Heart right ventricle (tissue), 16 donors: ENCODE measurements around the gene SAA1. TPM values are rescaled to one million over a fixed set of nuclear protein-coding genes. Genes with fewer than 3 reads are reported as not detected.

Source experiments
- ATAC-seq, 8 donors: fragments of 200-7000 bp; cut with Tn5 transposase; one replicate each; pipeline ENCODE4 v1.9.1; 2020; ENCODE audit warnings: mild to moderate bottlenecking in 8 of 8, moderate library complexity in 8 of 8, moderate number of reproducible peaks in 1 of 8
- DNase-seq, 2 donors: peaks; one replicate each; pipeline ENCODE4 v3.0.0-alpha.2; 2020
- H3K27ac ChIP-seq, 10 donors: fragments of 200-600 bp; sonication (generic) in 2 of 10; one replicate each; pipeline versions ENCODE4 v1.5.0 to v1.8.0; 2020 to 2022; ENCODE audit warnings: mild to moderate bottlenecking in 3 of 10
- H3K27me3 ChIP-seq, 7 donors: fragments of 200-600 bp; one replicate each; pipeline ENCODE4 v1.8.0; 2021 to 2022; ENCODE audit warnings: mild to moderate bottlenecking in 2 of 7
- H3K36me3 ChIP-seq, 9 donors: fragments of 200-600 bp; sonication (generic) in 1 of 9; one replicate each; pipeline versions ENCODE4 v1.5.0 to v1.8.0; 2020 to 2022; ENCODE audit warnings: mild to moderate bottlenecking in 2 of 9
- H3K4me1 ChIP-seq, 9 donors: fragments of 200-600 bp; sonication (generic) in 1 of 9; one replicate each; pipeline versions ENCODE4 v1.5.0 to v1.8.0; 2020 to 2022; ENCODE audit warnings: mild to moderate bottlenecking in 4 of 9
- H3K4me3 ChIP-seq, 10 donors: fragments of 200-600 bp; sonication (generic) in 2 of 10; one replicate each; pipeline versions ENCODE4 v1.5.0 to v1.8.0; 2020 to 2022; ENCODE audit warnings: mild to moderate bottlenecking in 7 of 10, moderate library complexity in 2 of 10
- H3K9me3 ChIP-seq, 11 donors: fragments of 200-600 bp in 10 of 11; sonication (generic) in 2 of 11; one replicate each; pipeline versions ENCODE4 v1.5.0 to v1.8.0; 2013 to 2022; ENCODE audit warnings: mild to moderate bottlenecking in 2 of 11, control low read depth in 1 of 11, moderate library complexity in 1 of 11
- WGBS, 2 donors: extraction: QIAGEN DNeasy Blood & Tissue Kit; methylation state at CpG; one replicate each; pipeline ENCODE4 v1.1.7; 2013; ENCODE audit warnings: inconsistent platforms in 1 of 2; 5-methylcytosine and 5-hydroxymethylcytosine counted together
- intact Hi-C, 10 donors: fragments of 100-400 bp; cut with DNase I; formaldehyde crosslinking; loops; one replicate each; pipeline versions ENCODE4 v1.11.1 to v1.14.2; 2022
- long read RNA-seq, 3 donors: library from polyadenylated mRNA; unstranded; transcript quantifications; one replicate each; pipeline ENCODE4 v2.0.0, GENCODE V29; 2020 to 2021
- polyA plus RNA-seq, 2 donors: library from polyadenylated mRNA; stranded (reverse); fragments of 200-250 nt; gene quantifications; one replicate each; pipeline ENCODE4 v1.2.3, GENCODE V29; 2013
- total RNA-seq, 10 donors: library from RNA; stranded (reverse); fragmentation: NEBNext Ultra II Directional in 3 of 10; extraction: Animal tissue kit (Norgen Biotek cat#: 25700) in 3 of 10; gene quantifications; one replicate each; pipeline versions ENCODE4 v1.2.1 to v1.2.4, GENCODE V29; 2021 to 2023
- TF ChIP-seq, protein P1 (sequence below), 9 donors: fragments of 200-600 bp; sonication (generic) in 2 of 9; IDR thresholded peaks; one replicate each; pipeline versions ENCODE4 v1.5.0 to v1.8.0; 2021 to 2022; ENCODE audit warnings: antibody characterized with exemption in 9 of 9, mild to moderate bottlenecking in 5 of 9, moderate library complexity in 1 of 9
- donor health status: Arrhythmogenic right ventricular cardiomyopathy.
- donor health status: ischemic (EF 13 %, LVEDD 7.1; RV severe dilation, severe dysfunction).
- donor health status: healthy with polysubstance abuse.
- donor health status: DM: no; HTN: yes; CAD: no.
- donor health status: DM: no; HTN: no; CAD: no.
- donor health status: ischemic (EF 25% LVEDD 6.9; RV normal size, moderate dysfunction).
- donor health status: ischemic (EF 25% LVEDD 5.7; RV mildly dilated, moderate dysfunction).
- donor health status: healthy.
- donor health status: DM: yes; HTN: yes; CAD: no.
- donor health status: Ischemic cardiomyopathy.
- donor health status: ischemic (EF 35%, LVEDD 5.7; RV mildly dilated, moderate dysfunction).
- donor health status: nonischemic (EF 11% LVEDD 7.7; RV severe dilation, severe dysfunction).
- donor health status: DM: yes; HTN: yes; CAD: no.
- donor health status: PGD.
- donor health status: ischemic (EF 29% LVEDD 5.4; RV normal size, mild dysfunction).
- donor health status: nonischemic (EF 23%, LVEDD 6.1; RV moderate dilation, normal function).

The SAA1 gene
- 10 to 100 TPM in 1 of 10 donors, 1 to 10 TPM in 5, under 1 TPM in 2, not detected in 2; 0.57 to 29.0 (median 1.6) TPM for total RNA-seq
- 10 to 100 TPM; 10.1 to 16.1 TPM for polyA plus RNA-seq
- long read RNA-seq, donor 1, partial matches to known transcripts = 0 of 1 reads
- long read RNA-seq, donor 1, other reads (novel, unspliced or antisense) = 0 of 1 reads
- long read RNA-seq, donor 2 = 0 reads
- long read RNA-seq, donor 3, partial matches to known transcripts = 0 of 1 reads
- long read RNA-seq, donor 3, other reads (novel, unspliced or antisense) = 0 of 1 reads

DNA sequence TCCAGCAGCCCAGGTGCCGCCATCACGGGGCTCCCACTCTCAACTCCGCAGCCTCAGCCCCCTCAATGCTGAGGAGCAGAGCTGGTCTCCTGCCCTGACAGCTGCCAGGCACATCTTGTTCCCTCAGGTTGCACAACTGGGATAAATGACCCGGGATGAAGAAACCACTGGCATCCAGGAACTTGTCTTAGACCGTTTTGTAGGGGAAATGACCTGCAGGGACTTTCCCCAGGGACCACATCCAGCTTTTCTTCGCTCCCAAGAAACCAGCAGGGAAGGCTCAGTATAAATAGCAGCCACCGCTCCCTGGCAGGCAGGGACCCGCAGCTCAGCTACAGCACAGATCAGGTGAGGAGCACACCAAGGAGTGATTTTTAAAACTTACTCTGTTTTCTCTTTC lies at the start of gene SAA1:
TSS of gene SAA1 (plus strand) at position 316 of the 400 bp plus-strand sequence. CDS start 624 bp downstream, outside the sequence.
- intact Hi-C loops = no loop called here
- peaks cover 0 to 7% (median 0%) of the 10 kb centered on the region in 9 donors for H3K4me1 ChIP-seq
- no peaks in the 10 kb centered on the region for H3K27me3 ChIP-seq
- 58 to 61% methylated on average over 8 of the region's 8 CpGs for WGBS, 2 donors
- TF ChIP-seq, protein P1, sequence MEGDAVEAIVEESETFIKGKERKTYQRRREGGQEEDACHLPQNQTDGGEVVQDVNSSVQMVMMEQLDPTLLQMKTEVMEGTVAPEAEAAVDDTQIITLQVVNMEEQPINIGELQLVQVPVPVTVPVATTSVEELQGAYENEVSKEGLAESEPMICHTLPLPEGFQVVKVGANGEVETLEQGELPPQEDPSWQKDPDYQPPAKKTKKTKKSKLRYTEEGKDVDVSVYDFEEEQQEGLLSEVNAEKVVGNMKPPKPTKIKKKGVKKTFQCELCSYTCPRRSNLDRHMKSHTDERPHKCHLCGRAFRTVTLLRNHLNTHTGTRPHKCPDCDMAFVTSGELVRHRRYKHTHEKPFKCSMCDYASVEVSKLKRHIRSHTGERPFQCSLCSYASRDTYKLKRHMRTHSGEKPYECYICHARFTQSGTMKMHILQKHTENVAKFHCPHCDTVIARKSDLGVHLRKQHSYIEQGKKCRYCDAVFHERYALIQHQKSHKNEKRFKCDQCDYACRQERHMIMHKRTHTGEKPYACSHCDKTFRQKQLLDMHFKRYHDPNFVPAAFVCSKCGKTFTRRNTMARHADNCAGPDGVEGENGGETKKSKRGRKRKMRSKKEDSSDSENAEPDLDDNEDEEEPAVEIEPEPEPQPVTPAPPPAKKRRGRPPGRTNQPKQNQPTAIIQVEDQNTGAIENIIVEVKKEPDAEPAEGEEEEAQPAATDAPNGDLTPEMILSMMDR (IDR thresholded peaks at IDR 0.05) = no peak
- H3K4me3 ChIP-seq = no peak within 1 kb of the TSS
- peak in 1 of 8 donors; percentile 45 for ATAC-seq
- no peaks in the 10 kb centered on the region for H3K9me3 ChIP-seq
- no peak for DNase-seq
- no peak within 1 kb of the TSS for H3K27ac ChIP-seq
- H3K36me3 ChIP-seq = no peaks in the 10 kb centered on the region

DNA sequence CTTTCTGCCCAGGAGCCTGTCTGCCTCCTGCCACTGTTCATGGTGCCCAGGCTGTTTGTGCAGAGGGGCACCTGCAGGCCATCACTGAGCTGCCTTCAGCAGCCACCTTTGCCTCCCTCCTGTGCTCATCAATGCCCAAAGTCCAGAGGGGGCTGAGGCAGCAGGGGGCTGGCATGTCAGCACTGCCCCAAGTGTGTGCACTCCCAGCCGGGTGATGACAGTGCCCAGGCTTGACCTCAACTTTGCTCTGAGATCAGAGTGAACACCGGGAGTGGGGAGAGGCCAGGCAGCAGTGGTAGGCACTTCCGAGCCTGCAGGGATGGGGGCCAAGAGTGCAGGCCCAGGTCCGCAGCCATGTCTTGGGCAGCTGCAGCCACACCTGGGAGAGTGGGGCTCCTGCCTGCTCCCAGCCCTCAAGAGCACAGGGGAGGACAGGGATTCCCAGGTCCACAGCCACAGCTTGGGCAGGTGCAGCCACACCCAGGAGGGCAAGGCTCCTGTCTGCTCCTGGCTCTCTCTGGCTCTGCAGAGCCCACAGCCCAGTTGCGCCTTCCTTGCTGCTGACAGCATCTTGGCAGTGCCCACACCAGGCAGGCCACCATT lies 44.7 kb upstream of the SAA1 start:
- 69 to 90% methylated on average over 5 of the region's 5 CpGs for WGBS, 2 donors
- H3K9me3 ChIP-seq = peaks cover 0 to 13% (median 0%) of the 10 kb centered on the region in 11 donors
- no peak for DNase-seq

DNA sequence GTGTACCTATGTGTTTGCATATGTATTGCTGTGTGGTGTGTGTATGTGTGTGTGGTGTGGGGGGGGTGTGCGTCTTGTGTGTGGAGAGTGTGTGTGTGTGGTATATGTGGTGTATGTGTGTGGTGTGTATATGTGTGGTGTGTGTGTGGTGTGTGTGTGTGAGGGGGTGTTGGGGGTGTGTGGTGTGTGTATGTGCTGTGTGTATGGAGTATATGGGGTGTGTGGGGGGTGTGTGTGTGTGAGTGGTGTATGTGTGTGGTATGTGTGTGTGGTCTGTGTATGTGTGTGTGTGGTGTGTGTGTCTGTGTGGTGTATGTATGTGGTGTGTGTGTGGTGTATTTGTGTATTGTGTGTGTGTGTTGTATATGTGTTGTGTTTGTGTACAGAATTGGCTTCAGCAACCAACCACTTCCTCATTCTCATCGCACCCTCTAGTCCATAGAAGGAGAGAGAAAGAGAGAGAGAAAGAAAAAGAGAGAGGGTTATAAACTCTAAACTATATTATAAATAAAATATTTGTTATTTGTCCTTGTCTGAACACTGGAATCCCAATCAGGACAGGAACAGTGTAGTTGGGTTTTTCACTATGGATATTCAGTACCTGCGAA lies 43.1 kb upstream of the SAA1 start:
- WGBS, 2 donors = 86 to 98% methylated on average over 3 of the region's 3 CpGs
- TF ChIP-seq, protein P1 (IDR thresholded peaks at IDR 0.05) = no peak
- DNase-seq = no peak
- no peaks in the 10 kb centered on the region for H3K36me3 ChIP-seq
- ATAC-seq = no peak
- H3K27me3 ChIP-seq = peaks cover 0 to 5% (median 0%) of the 10 kb centered on the region in 7 donors
- intact Hi-C loops = no loop called here
- H3K9me3 ChIP-seq = peaks cover 0 to 13% (median 0%) of the 10 kb centered on the region in 11 donors
- H3K4me3 ChIP-seq = no peak overlapping the region
- H3K27ac ChIP-seq = no peak overlapping the region
- H3K4me1 ChIP-seq = no peaks in the 10 kb centered on the region

More for the DNA sequence above, 44.7 kb upstream of the SAA1 start:
- peaks cover 0 to 7% (median 0%) of the 10 kb centered on the region in 7 donors for H3K27me3 ChIP-seq
- TF ChIP-seq, protein P1 (IDR thresholded peaks at IDR 0.05) = no peak
- H3K27ac ChIP-seq = no peak overlapping the region
- ATAC-seq = peak in 1 of 8 donors; percentile 22
- no peaks in the 10 kb centered on the region for H3K4me1 ChIP-seq
- no peak overlapping the region for H3K4me3 ChIP-seq
- intact Hi-C loops = no loop called here
- no peaks in the 10 kb centered on the region for H3K36me3 ChIP-seq

DNA sequence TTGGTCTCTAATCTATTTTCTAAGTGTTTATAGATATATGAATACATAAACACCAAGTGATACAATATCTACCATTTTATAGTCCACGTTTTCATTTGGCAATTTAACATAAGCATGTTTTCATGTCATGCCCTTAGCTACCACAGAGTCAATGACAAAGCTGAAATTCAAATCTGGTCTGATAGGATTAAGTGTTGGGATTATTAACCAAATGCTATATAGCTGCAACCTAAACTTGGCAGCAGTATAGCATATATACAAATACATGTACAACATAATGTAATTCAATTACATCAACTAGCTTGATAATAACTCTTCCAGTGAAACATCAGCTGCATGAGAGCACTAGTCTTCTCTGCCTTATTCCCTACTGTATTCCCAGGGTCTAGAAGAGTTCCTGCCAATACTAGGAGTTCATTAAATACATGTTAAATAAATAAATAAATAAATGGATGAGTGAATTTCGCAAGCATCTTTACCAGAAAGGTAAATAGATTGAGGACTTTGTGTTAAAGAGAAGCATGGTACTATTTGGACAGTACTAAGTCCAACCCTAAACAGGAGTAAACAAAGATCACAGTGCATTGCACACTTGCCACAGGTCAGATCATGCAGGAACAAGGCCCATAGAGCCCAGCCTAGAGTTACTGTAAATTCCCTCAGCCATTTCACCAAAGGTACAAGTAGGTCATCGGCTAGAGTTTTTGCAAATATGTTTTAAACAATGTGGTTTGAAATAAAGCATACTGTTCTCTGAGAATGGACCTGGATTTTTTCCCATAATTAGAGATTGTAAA lies 42.3 kb upstream of the SAA1 start:
- DNase-seq = no peak
- 47 to 78% methylated on average over 3 of the region's 3 CpGs for WGBS, 2 donors
- intact Hi-C loops = no loop called here
- H3K4me1 ChIP-seq = no peaks in the 10 kb centered on the region
- H3K4me3 ChIP-seq = no peak overlapping the region
- peaks cover 0 to 5% (median 0%) of the 10 kb centered on the region in 7 donors for H3K27me3 ChIP-seq
- TF ChIP-seq, protein P1 (IDR thresholded peaks at IDR 0.05) = no peak
- H3K27ac ChIP-seq = no peak overlapping the region
- peaks cover 0 to 13% (median 0%) of the 10 kb centered on the region in 11 donors for H3K9me3 ChIP-seq
- H3K36me3 ChIP-seq = no peaks in the 10 kb centered on the region
- ATAC-seq = no peak
